K562 (cell line): ENCODE data around the gene ACTR3C. TPM values are rescaled to one million over a fixed set of nuclear protein-coding genes. Genes with fewer than 3 reads are reported as not detected.

Source experiments
- ADNP ChIP-seq: fragments of 200-800 bp; sonication (Bioruptor generic); IDR thresholded peaks from 2 replicates; pipeline ENCODE4 v1.6.1; 2016; ENCODE audit warnings: missing genetic modification characterization, missing compliant biosample characterization
- ARID1B ChIP-seq: fragments of 450-650 bp; IDR thresholded peaks from 2 replicates; pipeline ENCODE4 v1.6.1; 2016; ENCODE audit warnings: antibody characterized with exemption, mild to moderate bottlenecking, inconsistent platforms
- CCNT2 ChIP-seq: IDR thresholded peaks from 2 replicates; pipeline ENCODE4 v1.6.1; 2011; ENCODE audit warnings: borderline replicate concordance, low read depth, mild to moderate bottlenecking, moderate library complexity, mixed read lengths, low read length; ENCODE audit not compliant: insufficient read length; ENCODE audit errors: extremely low read depth
- FOSL1 ChIP-seq: fragments of 200-800 bp; sonication (Bioruptor generic); conservative IDR thresholded peaks from 2 replicates; pipeline ENCODE4 v1.6.1; 2016; ENCODE audit warnings: missing genetic modification characterization, missing compliant biosample characterization
- FOXJ2 ChIP-seq: fragments of 200-800 bp; sonication (Bioruptor generic); IDR thresholded peaks from 2 replicates; pipeline ENCODE4 v1.6.1; 2016; ENCODE audit warnings: missing genetic modification characterization, missing compliant biosample characterization
- GABPB1 ChIP-seq: sonication (generic); formaldehyde crosslinking; IDR thresholded peaks from 2 replicates; pipeline ENCODE4 v1.8.0; 2022; ENCODE audit warnings: mild to moderate bottlenecking, missing genetic modification reagents
- GATAD2A ChIP-seq: fragments of 450-650 bp; IDR thresholded peaks from 2 replicates; pipeline ENCODE4 v1.6.1; 2017
- HMGN3 ChIP-seq: IDR thresholded peaks from 2 replicates; pipeline ENCODE4 v1.6.1; 2011; ENCODE audit warnings: borderline replicate concordance, low read depth, mild to moderate bottlenecking, mixed read lengths, low read length; ENCODE audit not compliant: insufficient read length; ENCODE audit errors: extremely low read depth
- IRF1 ChIP-seq: sonication (generic); formaldehyde crosslinking; IDR thresholded peaks from 2 replicates; pipeline ENCODE4 v1.8.0; 2022; ENCODE audit warnings: missing genetic modification reagents, mild to moderate bottlenecking, borderline replicate concordance
- TCF7 ChIP-seq: sonication (generic); IDR thresholded peaks from 2 replicates; pipeline ENCODE4 v1.6.1; 2016; ENCODE audit warnings: antibody characterized with exemption, borderline replicate concordance
- ZBTB40 ChIP-seq, 2 experiments: fragments of 450-650 bp in 1 of 2; sonication (generic) in 1 of 2; formaldehyde crosslinking in 1 of 2; IDR thresholded peaks; 2 replicates each; pipeline versions ENCODE4 v1.7.1 to v1.9.0; 2016 to 2022; ENCODE audit warnings: inconsistent platforms in 1 of 2, mild to moderate bottlenecking in 1 of 2, missing genetic modification reagents in 1 of 2
- ZNF639 ChIP-seq, 2 experiments: fragments of 200-800 bp in 1 of 2; sonication (Bioruptor generic) in 1 of 2; sonication (generic) in 1 of 2; formaldehyde crosslinking in 1 of 2; IDR thresholded peaks in 1 of 2; conservative IDR thresholded peaks in 1 of 2; 2 replicates each; pipeline versions ENCODE4 v1.5.0 to v1.6.1; 2016 to 2020; ENCODE audit warnings: missing compliant biosample characterization in 1 of 2, missing genetic modification characterization in 1 of 2, missing genetic modification reagents in 1 of 2
- ZNF830 ChIP-seq: fragments of 250-450 bp; sonication (Bioruptor Pico); IDR thresholded peaks from 2 replicates; pipeline ENCODE4 v1.5.0; 2021; ENCODE audit warnings: mild to moderate bottlenecking
- polyA plus RNA-seq, 8 experiments: library from polyadenylated mRNA; depleted of rRNA in 4 of 8; stranded (reverse) in 5 of 8; unstranded in 3 of 8; fragments of >200 nt; fragmentation: Nextera tagmentation in 2 of 8; fragmentation: Illumina TruSeq in 1 of 8; extraction: Ambion mirVana in 2 of 8; extraction: Trizol in 1 of 8; gene quantifications; 2 replicates each; pipeline versions ENCODE4 v1.2.1 to v1.2.3, GENCODE V29; 2011 to 2014; ENCODE audit warnings: inconsistent platforms in 1 of 8, missing spikeins in 1 of 8
- total RNA-seq, 7 experiments: library from RNA; depleted of rRNA in 6 of 7; stranded (reverse); fragments of >200 nt in 6 of 7; fragmentation: Illumina TruSeq in 2 of 7; extraction: Trizol in 2 of 7; gene quantifications; 2 replicates each; pipeline versions ENCODE4 v1.2.1 to v1.2.3, GENCODE V29; 2011 to 2021; ENCODE audit warnings: low replicate concordance in 1 of 7

ACTR3C gene
- total and polyA plus RNA-seq, 9 of the 15 experiments (the other 6 are each of a cell fraction or from before 2014, with no cell fraction given) = 9.0 to 35.4 (median 13.3) TPM

GRCh38 chr7:150368884-150369747 lies 45.8 kb upstream of the ACTR3C start (continued):
- TF ChIP-seq IRF1 = 0 out of 2 replicates have a peak, but pooled peaks have one; percentile 70
- TF ChIP-seq FOSL1 (tag) = no peak
- TF ChIP-seq ARID1B = peak; percentile 47
- peak; percentile 14; the same call in 1 of the 2 replicates for TF ChIP-seq GATAD2A
- TF ChIP-seq CCNT2 = peak; percentile 9
- TF ChIP-seq HMGN3 = peak; percentile 74
- peak; percentile 21; the same call in 1 of the 2 replicates for TF ChIP-seq ZNF830 (CRISPR knock-in tag)
- peak in 1 of 2 experiments; percentile 13; a peak in 1 of 4 replicates for TF ChIP-seq ZNF639 (CRISPR knock-in tag; conservative IDR thresholded peaks at IDR 0.05 in 1 of 2, IDR thresholded peaks at IDR 0.05 in 1 of 2)
- TF ChIP-seq GABPB1 (CRISPR knock-in tag) = peak; percentile 51; the same call in 1 of the 2 replicates
- 0 out of 2 replicates have a peak, but pooled peaks have one; percentile 29 for TF ChIP-seq FOXJ2 (tag)
- TF ChIP-seq ZBTB40 (IDR thresholded peaks at IDR 0.05) = peak; percentile 63
- 0 out of 2 replicates have a peak, but pooled peaks have one; percentile 10 for TF ChIP-seq ZBTB40 (CRISPR knock-in tag; IDR thresholded peaks at IDR 0.05)
- TF ChIP-seq TCF7 = peak; percentile 30; the same call in 1 of the 2 replicates
- TF ChIP-seq ADNP (tag) = no peak
